IPS-NIHi11 (cell line): ENCODE data around the gene USP17L5.
A peak's percentile ranks its signal among the peaks of the same experiment; 100 is the strongest.
"Not testable (repeated sequence)": the region's sequence is repeated elsewhere in the genome, so short reads cannot be mapped to it uniquely, and the experiment has no call there.

Experiments
- DNase-seq: peaks from one replicate; pipeline ENCODE4 v3.0.0; 2012; ENCODE audit warnings: mixed read lengths, low spot score

The USP17L5 gene, protein sequence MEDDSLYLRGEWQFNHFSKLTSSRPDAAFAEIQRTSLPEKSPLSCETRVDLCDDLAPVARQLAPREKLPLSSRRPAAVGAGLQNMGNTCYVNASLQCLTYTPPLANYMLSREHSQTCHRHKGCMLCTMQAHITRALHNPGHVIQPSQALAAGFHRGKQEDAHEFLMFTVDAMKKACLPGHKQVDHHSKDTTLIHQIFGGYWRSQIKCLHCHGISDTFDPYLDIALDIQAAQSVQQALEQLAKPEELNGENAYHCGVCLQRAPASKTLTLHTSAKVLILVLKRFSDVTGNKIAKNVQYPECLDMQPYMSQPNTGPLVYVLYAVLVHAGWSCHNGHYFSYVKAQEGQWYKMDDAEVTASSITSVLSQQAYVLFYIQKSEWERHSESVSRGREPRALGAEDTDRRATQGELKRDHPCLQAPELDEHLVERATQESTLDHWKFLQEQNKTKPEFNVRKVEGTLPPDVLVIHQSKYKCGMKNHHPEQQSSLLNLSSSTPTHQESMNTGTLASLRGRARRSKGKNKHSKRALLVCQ

GRCh38 chr4:9339103-9339502, at the start of gene USP17L5:
TSS of gene USP17L5 (plus strand) at chr4:9339403. CDS start at chr4:9339403, 0 bp downstream.
- DNase-seq = not testable (repeated sequence)

- not testable (repeated sequence) for DNase-seq
Observed at GRCh38 chr4:9324191-9324590, 15.0 kb upstream of the USP17L5 start.

DNA sequence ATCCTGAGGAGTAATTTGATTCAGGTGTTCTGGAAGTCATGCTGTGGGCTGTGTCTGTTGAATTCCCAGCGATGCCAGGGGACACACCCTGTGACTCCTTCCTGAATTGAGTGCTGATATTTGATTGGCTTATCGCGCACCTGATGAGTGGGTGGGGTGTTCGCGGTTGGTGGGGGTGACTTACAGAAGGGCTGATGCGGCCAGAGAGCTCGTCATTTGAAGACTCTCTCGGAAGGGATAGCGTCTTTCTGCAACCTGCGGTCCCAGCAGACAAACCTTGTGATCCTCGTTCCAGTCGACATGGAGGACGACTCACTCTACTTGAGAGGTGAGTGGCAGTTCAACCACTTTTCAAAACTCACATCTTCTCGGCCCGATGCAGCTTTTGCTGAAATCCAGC, 14.3 kb upstream of the USP17L5 start, which contains the start of gene USP17L24:
USP17L24 (plus strand) TSS at position 301 of the 400 bp plus-strand sequence; CDS start at position 301, 0 bp downstream.
- DNase-seq = not testable (repeated sequence)

DNA sequence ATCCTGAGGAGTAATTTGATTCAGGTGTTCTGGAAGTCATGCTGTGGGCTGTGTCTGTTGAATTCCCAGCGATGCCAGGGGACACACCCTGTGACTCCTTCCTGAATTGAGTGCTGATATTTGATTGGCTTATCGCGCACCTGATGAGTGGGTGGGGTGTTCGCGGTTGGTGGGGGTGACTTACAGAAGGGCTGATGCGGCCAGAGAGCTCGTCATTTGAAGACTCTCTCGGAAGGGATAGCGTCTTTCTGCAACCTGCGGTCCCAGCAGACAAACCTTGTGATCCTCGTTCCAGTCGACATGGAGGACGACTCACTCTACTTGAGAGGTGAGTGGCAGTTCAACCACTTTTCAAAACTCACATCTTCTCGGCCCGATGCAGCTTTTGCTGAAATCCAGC, 9.6 kb upstream of the USP17L5 start, which contains the start of gene USP17L25:
USP17L25 (plus strand) TSS at position 301 of the 400 bp plus-strand sequence; CDS start at position 301, 0 bp downstream.
- not testable (repeated sequence) for DNase-seq

- DNase-seq = not testable (repeated sequence)
Observed at GRCh38 chr4:9334358-9334757, 4.8 kb upstream of the USP17L5 start, which contains the start of gene USP17L26. TSS of gene USP17L26 (plus strand) at chr4:9334658. CDS start at chr4:9334658, 0 bp downstream.

GRCh38 chr4:9343848-9344247, 4.6 kb downstream of the USP17L5 start, which contains the start of gene USP17L27:
TSS of gene USP17L27 (plus strand) at chr4:9344148. CDS start at chr4:9344148, 0 bp downstream.
- not testable (repeated sequence) for DNase-seq

- not testable (repeated sequence) for DNase-seq
Observed at GRCh38 chr4:9348593-9348992, 9.4 kb downstream of the USP17L5 start, which contains the start of gene USP17L28. TSS of gene USP17L28 (plus strand) at chr4:9348893. CDS start at chr4:9348893, 0 bp downstream.

GRCh38 chr4:9350866-9351265, 11.7 kb downstream of the USP17L5 start:
- DNase-seq = not testable (repeated sequence)

- DNase-seq = not testable (repeated sequence)
Observed at GRCh38 chr4:9353338-9353737, 14.1 kb downstream of the USP17L5 start, which contains the start of gene USP17L29. TSS of gene USP17L29 (plus strand) at chr4:9353638. CDS start at chr4:9353638, 0 bp downstream.

GRCh38 chr4:9362829-9363228, 23.6 kb downstream of the USP17L5 start, which contains the start of gene USP17L30:
TSS of gene USP17L30 (plus strand) at chr4:9363129. CDS start at chr4:9363129, 0 bp downstream.
- DNase-seq = not testable (repeated sequence)

DNA sequence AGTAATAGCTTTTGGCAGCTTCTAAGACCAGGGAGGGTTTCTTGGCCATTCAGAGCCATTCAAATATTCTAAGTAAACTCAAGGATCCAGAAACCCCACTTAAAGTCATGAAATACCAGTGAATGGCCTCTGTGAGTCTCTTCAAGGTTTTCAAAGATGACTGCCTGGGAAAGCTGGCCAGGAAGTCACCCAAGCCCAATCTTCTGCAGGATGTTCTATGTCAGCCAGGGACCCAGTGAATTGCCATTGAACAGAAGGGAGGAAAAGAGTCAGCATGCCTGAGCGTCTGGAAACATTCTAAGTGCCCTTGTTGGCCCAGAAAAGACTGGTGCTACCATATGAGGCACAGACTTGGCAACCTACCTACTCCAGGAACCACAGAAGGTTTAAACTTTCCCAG, 40.7 kb downstream of the USP17L5 start:
- DNase-seq = not testable (repeated sequence)

DNA sequence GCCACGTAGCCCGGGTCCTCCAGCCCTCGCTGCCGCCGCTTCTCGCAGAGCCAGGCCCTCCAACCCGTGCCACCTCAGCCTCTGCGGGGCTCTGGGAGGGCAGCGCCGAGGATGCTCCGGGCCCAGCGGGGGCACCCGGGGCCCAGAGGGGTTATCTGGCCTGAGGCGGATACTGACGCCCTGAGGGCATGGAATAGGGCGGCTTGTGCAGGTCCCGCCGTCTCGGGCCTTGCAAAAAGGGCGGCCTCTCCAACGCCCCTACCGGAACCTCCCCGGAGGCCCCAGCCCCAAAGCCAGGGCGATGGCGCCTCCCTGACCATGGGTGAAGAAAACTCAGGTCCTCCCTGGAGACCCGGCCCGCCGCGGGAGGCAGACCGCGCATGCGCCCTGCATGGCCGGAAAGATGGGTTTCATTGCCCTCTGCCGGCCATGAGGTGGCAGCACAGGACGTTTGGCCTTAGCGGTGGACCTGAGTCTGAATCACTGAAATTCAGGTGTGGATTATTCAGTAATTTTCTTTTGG, 41.9 kb downstream of the USP17L5 start:
- peak; percentile 33 for DNase-seq

DNA sequence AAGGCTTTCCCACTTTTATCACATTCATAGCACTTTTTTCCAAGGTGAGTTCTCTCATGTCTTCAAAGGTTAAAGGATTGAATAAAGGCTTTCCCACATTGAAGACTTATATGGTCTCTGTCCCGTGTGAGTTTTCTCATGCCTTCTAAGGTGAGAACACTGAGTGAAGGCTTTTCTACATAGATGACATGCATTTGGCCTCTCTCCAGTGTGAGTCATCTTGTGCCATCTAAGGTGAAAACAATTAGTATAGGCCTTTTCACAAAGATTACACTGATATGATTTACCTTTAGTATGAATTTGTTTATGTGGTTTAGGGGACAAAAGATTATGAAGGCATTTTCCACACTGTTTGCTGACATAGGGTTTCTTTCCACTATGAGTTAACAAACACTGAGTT, 44.9 kb downstream of the USP17L5 start:
- no peak for DNase-seq

DNA sequence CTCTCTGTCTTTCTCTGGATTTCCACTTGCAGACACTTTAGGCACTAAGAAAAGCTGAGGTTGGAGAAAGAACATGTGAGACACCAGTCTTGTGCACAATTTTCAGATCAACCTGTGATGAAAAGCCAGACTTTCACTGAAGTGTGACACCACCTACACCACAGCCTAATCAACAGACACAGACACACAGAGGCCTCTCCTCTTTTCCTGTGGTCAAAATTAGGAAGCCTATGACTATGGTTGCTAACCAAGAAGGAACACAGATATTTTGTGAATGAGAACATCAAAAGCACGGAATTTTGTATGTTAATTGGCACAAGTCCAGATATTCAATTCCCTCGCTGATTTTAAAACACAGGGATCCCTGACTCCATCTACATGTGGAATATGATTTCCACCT, 49.8 kb downstream of the USP17L5 start:
- not testable (repeated sequence) for DNase-seq
